Astrocyte (in vitro differentiated cells and primary cell): ENCODE measurements around the gene SRSF7. TPM values are rescaled to one million over a fixed set of nuclear protein-coding genes. Genes with fewer than 3 reads are reported as not detected.
A peak's percentile ranks its signal among the peaks of the same experiment; 100 is the strongest.
"Not testable (repeated sequence)": the region's sequence is repeated elsewhere in the genome, so short reads cannot be mapped to it uniquely, and the experiment has no call there.

Source experiments
- DNase-seq: peaks from one replicate; pipeline ENCODE4 v3.0.0-alpha.2; 2010; ENCODE audit warnings: low read depth
- FAIRE-seq: peaks from 2 replicates; lab custom pipeline; 2011; peaks lifted over from hg19 to GRCh38; lab: Jason Lieb, UNC
- H2AFZ ChIP-seq: 2 replicates; pipeline ENCODE4 v1.6.0; 2012; ENCODE audit warnings: low read depth, low read length, inconsistent platforms
- H3K27ac ChIP-seq: 2 replicates; pipeline ENCODE4 v1.5.1; 2011; ENCODE audit warnings: low read depth, low read length, inconsistent platforms
- H3K27me3 ChIP-seq: 2 replicates; pipeline ENCODE4 v1.6.0; 2011; ENCODE audit warnings: low read length, inconsistent platforms; ENCODE audit not compliant: insufficient read depth
- H3K36me3 ChIP-seq: 2 replicates; pipeline ENCODE4 v1.5.1; 2011; ENCODE audit warnings: low read length, inconsistent platforms; ENCODE audit not compliant: insufficient read depth
- H3K4me1 ChIP-seq: 2 replicates; pipeline ENCODE4 v1.5.1; 2011; ENCODE audit warnings: low read length, inconsistent platforms; ENCODE audit not compliant: insufficient read depth
- H3K4me2 ChIP-seq: 2 replicates; pipeline ENCODE4 v1.6.0; 2012; ENCODE audit warnings: low read length, inconsistent platforms
- H3K4me3 ChIP-seq: 2 replicates; pipeline ENCODE4 v1.5.1; 2011; ENCODE audit warnings: low read depth, mild to moderate bottlenecking, low read length, inconsistent platforms; ENCODE audit not compliant: insufficient read depth
- H3K79me2 ChIP-seq: 2 replicates; pipeline ENCODE4 v1.6.0; 2012; ENCODE audit warnings: mild to moderate bottlenecking, low read length, inconsistent platforms; ENCODE audit not compliant: insufficient read depth
- H3K9ac ChIP-seq: 2 replicates; pipeline ENCODE4 v1.6.0; 2012; ENCODE audit warnings: mild to moderate bottlenecking, low read length, inconsistent platforms
- H3K9me3 ChIP-seq: 2 replicates; pipeline ENCODE4 v1.5.1; 2012; ENCODE audit warnings: low read depth, mild to moderate bottlenecking, low read length, inconsistent platforms; ENCODE audit not compliant: insufficient read depth
- H4K20me1 ChIP-seq: 2 replicates; pipeline ENCODE4 v1.6.0; 2012; ENCODE audit warnings: low read length, inconsistent platforms; ENCODE audit not compliant: insufficient read depth
- H3K27ac Mint-ChIP-seq: one replicate; pipeline ENCODE4 v1.8.0; 2021; ENCODE audit warnings: mild to moderate bottlenecking, mixed read lengths; ENCODE audit not compliant: unreplicated experiment
- H3K27me3 Mint-ChIP-seq: one replicate; pipeline ENCODE4 v1.8.0; 2021; ENCODE audit warnings: low read depth, mixed read lengths; ENCODE audit not compliant: unreplicated experiment
- H3K36me3 Mint-ChIP-seq: one replicate; pipeline ENCODE4 v1.8.0; 2021; ENCODE audit warnings: low read depth, mixed read lengths; ENCODE audit not compliant: unreplicated experiment
- H3K4me1 Mint-ChIP-seq: one replicate; pipeline ENCODE4 v1.8.0; 2021; ENCODE audit warnings: low read depth, mixed read lengths; ENCODE audit not compliant: unreplicated experiment
- H3K4me3 Mint-ChIP-seq: one replicate; pipeline ENCODE4 v1.8.0; 2021; ENCODE audit warnings: mild to moderate bottlenecking, moderate library complexity, mixed read lengths; ENCODE audit not compliant: unreplicated experiment
- H3K9me3 Mint-ChIP-seq: one replicate; pipeline ENCODE4 v1.8.0; 2021; ENCODE audit warnings: mild to moderate bottlenecking, mixed read lengths; ENCODE audit not compliant: unreplicated experiment
- EZH2 ChIP-seq: IDR thresholded peaks from 2 replicates; pipeline ENCODE4 v1.6.1; 2012; ENCODE audit warnings: mild to moderate bottlenecking, low read length, inconsistent platforms; ENCODE audit not compliant: insufficient read depth
- total RNA-seq: library from RNA; stranded (reverse); gene quantifications from 2 replicates; pipeline ENCODE4 v1.2.1, GENCODE V29; 2021
- TF ChIP-seq, protein P1 (sequence below): IDR thresholded peaks from 2 replicates; pipeline ENCODE4 v1.5.1; 2011; ENCODE audit warnings: low read depth, mild to moderate bottlenecking, inconsistent platforms, low read length, moderate library complexity; ENCODE audit not compliant: insufficient read depth

The SRSF7 gene
- total RNA-seq, 1 donor from 2014 or later = 120 TPM

DNA sequence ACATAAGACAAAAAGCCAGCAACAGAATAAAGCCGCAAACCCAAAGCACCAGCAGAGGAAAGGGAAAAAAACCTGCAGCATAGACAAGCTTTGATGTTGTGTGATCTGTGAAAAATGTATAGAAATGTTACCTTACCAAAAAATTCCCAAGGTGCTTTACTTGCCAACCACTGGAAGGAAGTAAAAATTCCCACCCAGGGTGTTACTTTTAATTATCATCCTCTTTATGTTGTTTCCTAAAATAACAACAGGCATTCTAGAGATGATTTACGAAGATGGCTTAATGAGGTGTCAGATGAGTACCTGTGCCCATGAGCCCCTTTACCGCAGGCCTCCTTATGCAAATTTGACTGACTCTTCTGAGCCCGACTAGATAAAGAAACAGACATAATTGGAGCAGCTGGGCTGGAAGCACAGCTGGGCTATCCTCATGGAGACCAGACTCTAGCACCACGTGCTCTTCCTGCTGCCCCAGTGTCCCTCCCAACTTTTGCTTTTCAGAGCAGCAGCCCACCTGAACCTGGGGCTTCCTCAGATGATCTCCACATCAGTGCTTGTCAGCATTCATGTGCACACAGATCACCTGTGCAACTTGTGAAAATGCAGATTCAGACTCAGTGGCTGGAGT, 41.5 kb downstream of the SRSF7 start:
- Mint-ChIP-seq H3K4me1 (peaks cover 7% of the 10 kb centered on the region), H3K4me3 (no peak overlapping the region)

DNA sequence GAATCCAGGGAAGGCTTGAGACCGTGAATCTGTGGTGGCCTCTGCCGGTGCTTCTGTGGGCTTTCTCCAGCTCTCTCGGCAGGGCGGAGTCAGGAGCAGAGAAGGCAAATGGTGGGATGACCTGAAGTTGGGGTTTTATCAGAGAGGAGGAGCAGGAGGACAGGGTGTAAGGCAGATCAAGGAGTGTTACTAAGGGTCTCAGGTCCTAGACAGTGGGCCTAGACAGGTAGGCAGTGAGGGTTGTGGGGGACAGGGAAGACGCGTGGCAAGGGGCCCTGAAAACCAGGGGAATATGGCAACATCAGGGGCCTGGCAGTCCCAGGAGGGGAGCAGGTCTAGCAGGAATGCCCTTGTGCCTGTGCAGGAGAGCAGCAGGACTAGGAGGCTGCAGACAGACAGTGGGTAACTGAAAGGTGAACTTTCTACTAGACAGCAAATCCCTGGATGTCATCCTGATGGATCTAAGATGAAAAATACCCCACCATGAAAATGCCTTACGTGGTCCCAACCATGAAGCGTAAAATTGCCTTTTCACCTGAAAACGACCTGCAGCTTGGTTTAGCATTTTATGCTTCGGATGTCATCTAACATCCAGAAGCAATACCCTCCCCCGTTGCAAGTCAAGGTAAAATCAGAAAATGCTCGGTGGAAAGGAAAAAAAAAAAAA, 42.1 kb downstream of the SRSF7 start:
- Histone ChIP-seq H4K20me1 (no peaks in the 10 kb centered on the region), H3K4me2 (no peak overlapping the region), H3K79me2 (no peaks in the 10 kb centered on the region), H3K4me3 (no peak overlapping the region), H3K9ac (no peak overlapping the region), H3K27me3 (no peaks in the 10 kb centered on the region), H3K9me3 (peaks cover 2% of the 10 kb centered on the region), H3K27ac (no peak overlapping the region), H3K36me3 (no peaks in the 10 kb centered on the region), H3K4me1 (no peaks in the 10 kb centered on the region), H2AFZ (no peak overlapping the region)
- Mint-ChIP-seq H3K9me3 (peaks cover 3% of the 10 kb centered on the region), H3K36me3 (peaks cover 8% of the 10 kb centered on the region), H3K4me3 (peak overlapping the region; percentile 17), H3K4me1 (peaks cover 7% of the 10 kb centered on the region), H3K27ac (no peak overlapping the region), H3K27me3 (no peaks in the 10 kb centered on the region)
- TF ChIP-seq, protein P1, sequence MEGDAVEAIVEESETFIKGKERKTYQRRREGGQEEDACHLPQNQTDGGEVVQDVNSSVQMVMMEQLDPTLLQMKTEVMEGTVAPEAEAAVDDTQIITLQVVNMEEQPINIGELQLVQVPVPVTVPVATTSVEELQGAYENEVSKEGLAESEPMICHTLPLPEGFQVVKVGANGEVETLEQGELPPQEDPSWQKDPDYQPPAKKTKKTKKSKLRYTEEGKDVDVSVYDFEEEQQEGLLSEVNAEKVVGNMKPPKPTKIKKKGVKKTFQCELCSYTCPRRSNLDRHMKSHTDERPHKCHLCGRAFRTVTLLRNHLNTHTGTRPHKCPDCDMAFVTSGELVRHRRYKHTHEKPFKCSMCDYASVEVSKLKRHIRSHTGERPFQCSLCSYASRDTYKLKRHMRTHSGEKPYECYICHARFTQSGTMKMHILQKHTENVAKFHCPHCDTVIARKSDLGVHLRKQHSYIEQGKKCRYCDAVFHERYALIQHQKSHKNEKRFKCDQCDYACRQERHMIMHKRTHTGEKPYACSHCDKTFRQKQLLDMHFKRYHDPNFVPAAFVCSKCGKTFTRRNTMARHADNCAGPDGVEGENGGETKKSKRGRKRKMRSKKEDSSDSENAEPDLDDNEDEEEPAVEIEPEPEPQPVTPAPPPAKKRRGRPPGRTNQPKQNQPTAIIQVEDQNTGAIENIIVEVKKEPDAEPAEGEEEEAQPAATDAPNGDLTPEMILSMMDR = no peak
- TF ChIP-seq EZH2 = no peak
- FAIRE-seq (no peak), DNase-seq (no peak)

More for the DNA sequence above, 41.5 kb downstream of the SRSF7 start:
- no peak for FAIRE-seq
- no peak overlapping the region for H3K27ac ChIP-seq
- no peaks in the 10 kb centered on the region for H3K36me3 ChIP-seq
- no peak for DNase-seq
- H3K79me2 ChIP-seq = no peaks in the 10 kb centered on the region
- Mint-ChIP-seq H3K27ac (no peak overlapping the region), H3K36me3 (peaks cover 8% of the 10 kb centered on the region), H3K9me3 (peaks cover 3% of the 10 kb centered on the region), H3K27me3 (no peaks in the 10 kb centered on the region)
- H3K27me3 ChIP-seq = no peaks in the 10 kb centered on the region
- no peak overlapping the region for H3K9ac ChIP-seq
- no peaks in the 10 kb centered on the region for H3K4me1 ChIP-seq
- peaks cover 2% of the 10 kb centered on the region for H3K9me3 ChIP-seq
- H3K4me2 ChIP-seq = no peak overlapping the region
- no peak overlapping the region for H3K4me3 ChIP-seq
- no peak for TF ChIP-seq EZH2
- TF ChIP-seq, protein P1 = no peak
- H2AFZ ChIP-seq = no peak overlapping the region
- no peaks in the 10 kb centered on the region for H4K20me1 ChIP-seq

DNA sequence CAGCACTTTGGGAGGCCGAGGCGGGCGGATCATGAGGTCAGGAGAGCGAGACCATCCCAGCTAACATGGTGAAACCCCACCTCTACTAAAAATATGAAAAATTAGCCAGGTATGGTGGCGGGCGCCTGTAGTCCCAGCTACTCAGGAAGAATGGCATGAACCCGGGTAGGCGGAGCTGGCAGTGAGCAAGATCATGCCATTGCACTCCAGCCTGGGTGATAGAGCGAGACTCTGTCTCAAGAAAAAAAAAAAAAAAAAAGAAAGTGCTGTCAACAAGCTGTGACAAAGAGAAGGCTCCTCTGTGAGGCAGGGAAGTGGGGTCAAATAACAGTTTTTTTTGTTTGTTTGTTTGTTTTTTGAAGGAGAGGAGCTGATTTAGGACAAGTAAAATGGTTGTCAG, 42.7 kb downstream of the SRSF7 start:
- not testable (repeated sequence) for H3K9ac ChIP-seq, FAIRE-seq, H3K36me3 ChIP-seq, H3K27ac Mint-ChIP-seq, H3K4me2 ChIP-seq, H3K79me2 ChIP-seq, H4K20me1 ChIP-seq, H3K27me3 Mint-ChIP-seq, H3K4me1 Mint-ChIP-seq, H3K27ac ChIP-seq, H3K36me3 Mint-ChIP-seq, H3K9me3 Mint-ChIP-seq, DNase-seq, H3K9me3 ChIP-seq, H3K4me3 ChIP-seq, H3K4me1 ChIP-seq, H3K27me3 ChIP-seq, H2AFZ ChIP-seq
- peak overlapping the region; percentile 17 for H3K4me3 Mint-ChIP-seq
